Uterus (tissue), 2 donors: Measurements from ENCODE around the gene HBQ1.

Source experiments
- POLR2A ChIP-seq, 2 donors: fragments of 450-650 bp; IDR thresholded peaks; one replicate each; pipeline ENCODE4 v1.6.1; 2016; ENCODE audit warnings: antibody characterized with exemption in 2 of 2, mild to moderate bottlenecking in 1 of 2, moderate library complexity in 1 of 2
- TF ChIP-seq, protein P1 (sequence below), 4 experiments: fragments of 200-600 bp in 2 of 4; fragments of 450-650 bp in 2 of 4; sonication (generic) in 2 of 4; IDR thresholded peaks; one replicate each; pipeline ENCODE4 v1.5.1; 2016 to 2019; ENCODE audit warnings: antibody characterized with exemption in 4 of 4, mild to moderate bottlenecking in 2 of 4, moderate library complexity in 1 of 4

GRCh38 chr16:140175-140857, 39.9 kb upstream of the HBQ1 start:
- TF ChIP-seq, protein P1, sequence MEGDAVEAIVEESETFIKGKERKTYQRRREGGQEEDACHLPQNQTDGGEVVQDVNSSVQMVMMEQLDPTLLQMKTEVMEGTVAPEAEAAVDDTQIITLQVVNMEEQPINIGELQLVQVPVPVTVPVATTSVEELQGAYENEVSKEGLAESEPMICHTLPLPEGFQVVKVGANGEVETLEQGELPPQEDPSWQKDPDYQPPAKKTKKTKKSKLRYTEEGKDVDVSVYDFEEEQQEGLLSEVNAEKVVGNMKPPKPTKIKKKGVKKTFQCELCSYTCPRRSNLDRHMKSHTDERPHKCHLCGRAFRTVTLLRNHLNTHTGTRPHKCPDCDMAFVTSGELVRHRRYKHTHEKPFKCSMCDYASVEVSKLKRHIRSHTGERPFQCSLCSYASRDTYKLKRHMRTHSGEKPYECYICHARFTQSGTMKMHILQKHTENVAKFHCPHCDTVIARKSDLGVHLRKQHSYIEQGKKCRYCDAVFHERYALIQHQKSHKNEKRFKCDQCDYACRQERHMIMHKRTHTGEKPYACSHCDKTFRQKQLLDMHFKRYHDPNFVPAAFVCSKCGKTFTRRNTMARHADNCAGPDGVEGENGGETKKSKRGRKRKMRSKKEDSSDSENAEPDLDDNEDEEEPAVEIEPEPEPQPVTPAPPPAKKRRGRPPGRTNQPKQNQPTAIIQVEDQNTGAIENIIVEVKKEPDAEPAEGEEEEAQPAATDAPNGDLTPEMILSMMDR (IDR thresholded peaks at IDR 0.05), result no peak
- TF ChIP-seq POLR2A (IDR thresholded peaks at IDR 0.05), result no peak
